Coronary artery (tissue), 2 donors: ENCODE results near the gene EFCAB6.

Experiments used
- DNase-seq: peaks from one replicate; pipeline ENCODE4 v3.0.0-alpha.2; 2017; ENCODE audit warnings: low spot score
- H3K27ac ChIP-seq, 2 donors: fragments of 200-600 bp; sonication (generic); one replicate each; pipeline ENCODE4 v1.5.1; 2016 to 2019
- H3K4me3 ChIP-seq: fragments of 200-600 bp; sonication (generic); 2 replicates; pipeline ENCODE4 v1.5.1; 2016; ENCODE audit warnings: mild to moderate bottlenecking, moderate library complexity
- CTCF ChIP-seq: fragments of 200-600 bp; sonication (generic); IDR thresholded peaks from one replicate; pipeline ENCODE4 v1.5.1; 2019; ENCODE audit warnings: antibody characterized with exemption

Gene EFCAB6

GRCh38 chr22:43747058-43747457, 65.0 kb downstream of the EFCAB6 start:
- no peak for TF ChIP-seq CTCF
- H3K4me3 ChIP-seq = no peak overlapping the region
- no peak for DNase-seq
- H3K27ac ChIP-seq = no peak overlapping the region

- Histone ChIP-seq H3K27ac (no peak overlapping the region), H3K4me3 (no peak overlapping the region)
- no peak for TF ChIP-seq CTCF
- no peak for DNase-seq
Observed at GRCh38 chr22:43745783-43746356, 66.2 kb downstream of the EFCAB6 start.

- no peak for DNase-seq
- H3K27ac ChIP-seq = no peak overlapping the region
- no peak overlapping the region for H3K4me3 ChIP-seq
- no peak for TF ChIP-seq CTCF
Observed at GRCh38 chr22:43745411-43745770, 66.7 kb downstream of the EFCAB6 start.

GRCh38 chr22:43744700-43745410, 67.2 kb downstream of the EFCAB6 start:
- Histone ChIP-seq H3K4me3 (no peak overlapping the region), H3K27ac (no peak overlapping the region)
- TF ChIP-seq CTCF = no peak
- DNase-seq = no peak

- Histone ChIP-seq H3K27ac (no peak overlapping the region), H3K4me3 (no peak overlapping the region)
- no peak for TF ChIP-seq CTCF
- DNase-seq = no peak
Observed at GRCh38 chr22:43743929-43744643, 68.0 kb downstream of the EFCAB6 start.

- TF ChIP-seq CTCF = no peak
- Histone ChIP-seq H3K4me3 (no peak overlapping the region), H3K27ac (no peak overlapping the region)
- no peak for DNase-seq
Observed at GRCh38 chr22:43743131-43743530, 69.0 kb downstream of the EFCAB6 start.
